ENCODE results near the gene SIRT5.

The SIRT5 gene

DNA sequence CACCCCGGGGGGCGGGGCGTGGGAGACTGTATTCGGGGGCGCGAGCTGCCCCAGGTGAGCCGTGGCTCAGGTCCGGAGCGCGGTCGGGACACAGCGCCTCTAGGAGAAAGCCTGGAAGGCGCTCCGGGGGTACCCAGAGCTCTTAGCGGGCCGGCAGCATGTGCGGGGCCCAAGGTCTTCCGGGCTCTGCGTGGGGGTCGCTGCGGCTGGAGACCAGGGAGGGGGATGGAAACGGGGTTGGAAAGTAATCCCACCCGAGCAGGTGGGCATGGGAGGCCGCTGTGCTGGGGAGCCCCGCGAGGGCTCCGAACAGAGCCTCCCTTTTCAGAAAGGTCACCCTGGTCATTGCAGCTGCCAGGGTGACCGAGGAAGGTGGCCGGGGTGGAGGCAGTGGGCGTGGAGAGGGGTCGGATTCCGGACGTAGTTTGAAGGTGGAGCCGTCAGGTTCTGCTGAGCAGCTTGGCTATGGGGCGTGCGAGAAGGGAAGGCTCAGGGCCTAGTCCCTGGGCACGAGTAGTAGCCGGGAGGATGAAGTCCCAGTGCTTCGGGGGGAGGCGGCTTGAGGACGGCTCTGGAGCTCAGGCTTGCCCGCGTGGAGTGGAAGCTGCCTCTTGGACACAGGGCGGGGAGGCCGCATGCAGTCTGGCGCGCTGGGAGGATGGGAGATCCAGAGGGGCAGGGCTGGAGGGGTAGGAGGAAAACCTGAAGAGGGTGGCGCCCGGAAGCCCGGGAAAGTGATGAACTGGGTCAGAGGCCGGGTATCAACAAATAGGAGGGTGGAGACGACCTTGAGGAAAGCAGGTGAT lies at the start of gene SIRT5 (continued):
- TF ChIP-seq, protein P1, sequence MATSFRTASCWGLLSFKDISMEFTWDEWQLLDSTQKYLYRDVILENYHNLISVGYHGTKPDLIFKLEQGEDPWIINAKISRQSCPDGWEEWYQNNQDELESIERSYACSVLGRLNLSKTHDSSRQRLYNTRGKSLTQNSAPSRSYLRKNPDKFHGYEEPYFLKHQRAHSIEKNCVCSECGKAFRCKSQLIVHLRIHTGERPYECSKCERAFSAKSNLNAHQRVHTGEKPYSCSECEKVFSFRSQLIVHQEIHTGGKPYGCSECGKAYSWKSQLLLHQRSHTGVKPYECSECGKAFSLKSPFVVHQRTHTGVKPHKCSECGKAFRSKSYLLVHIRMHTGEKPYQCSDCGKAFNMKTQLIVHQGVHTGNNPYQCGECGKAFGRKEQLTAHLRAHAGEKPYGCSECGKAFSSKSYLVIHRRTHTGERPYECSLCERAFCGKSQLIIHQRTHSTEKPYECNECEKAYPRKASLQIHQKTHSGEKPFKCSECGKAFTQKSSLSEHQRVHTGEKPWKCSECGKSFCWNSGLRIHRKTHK (tag by site-specific recombination; IDR thresholded peaks at IDR 0.05) = no peak
- TF ChIP-seq YY1 (tag by site-specific recombination; IDR thresholded peaks at IDR 0.05) (no peak), GFI1B (tag by site-specific recombination; IDR thresholded peaks at IDR 0.05) (no peak), ZNF302 (tag by site-specific recombination; IDR thresholded peaks at IDR 0.05; ENCODE audit: low read depth) (no peak), ZNF404 (tag by site-specific recombination; IDR thresholded peaks at IDR 0.05) (no peak), ZNF155 (tag by site-specific recombination; IDR thresholded peaks at IDR 0.05) (no peak), ZNF175 (tag by site-specific recombination; IDR thresholded peaks at IDR 0.05) (no peak), HOXC10 (CRISPR knock-in tag; IDR thresholded peaks at IDR 0.05) (no peak), MEIS1 (CRISPR knock-in tag; IDR thresholded peaks at IDR 0.05; ENCODE audit: borderline replicate concordance) (no peak), MYNN (tag by site-specific recombination; IDR thresholded peaks at IDR 0.05; ENCODE audit: borderline replicate concordance) (no peak), ZNF521 (tag by site-specific recombination; IDR thresholded peaks at IDR 0.05) (no peak), ZNF843 (tag by site-specific recombination; IDR thresholded peaks at IDR 0.05) (no peak), ZBTB1 (tag by site-specific recombination; IDR thresholded peaks at IDR 0.05) (no peak), HOXD13 (CRISPR knock-in tag; IDR thresholded peaks at IDR 0.05; ENCODE audit: borderline replicate concordance) (no peak), RBAK (tag by site-specific recombination; IDR thresholded peaks at IDR 0.05) (no peak), SCRT1 (tag by site-specific recombination; IDR thresholded peaks at IDR 0.05; ENCODE audit: borderline replicate concordance) (0 out of 2 replicates have a peak, but pooled peaks have one; percentile 20), ZNF776 (tag by site-specific recombination; IDR thresholded peaks at IDR 0.05; ENCODE audit: borderline replicate concordance) (no peak), ZNF169 (tag by site-specific recombination; IDR thresholded peaks at IDR 0.05) (no peak), ZBTB48 (tag by site-specific recombination; IDR thresholded peaks at IDR 0.05) (peak; percentile 77)
- TF ChIP-seq, protein P2, sequence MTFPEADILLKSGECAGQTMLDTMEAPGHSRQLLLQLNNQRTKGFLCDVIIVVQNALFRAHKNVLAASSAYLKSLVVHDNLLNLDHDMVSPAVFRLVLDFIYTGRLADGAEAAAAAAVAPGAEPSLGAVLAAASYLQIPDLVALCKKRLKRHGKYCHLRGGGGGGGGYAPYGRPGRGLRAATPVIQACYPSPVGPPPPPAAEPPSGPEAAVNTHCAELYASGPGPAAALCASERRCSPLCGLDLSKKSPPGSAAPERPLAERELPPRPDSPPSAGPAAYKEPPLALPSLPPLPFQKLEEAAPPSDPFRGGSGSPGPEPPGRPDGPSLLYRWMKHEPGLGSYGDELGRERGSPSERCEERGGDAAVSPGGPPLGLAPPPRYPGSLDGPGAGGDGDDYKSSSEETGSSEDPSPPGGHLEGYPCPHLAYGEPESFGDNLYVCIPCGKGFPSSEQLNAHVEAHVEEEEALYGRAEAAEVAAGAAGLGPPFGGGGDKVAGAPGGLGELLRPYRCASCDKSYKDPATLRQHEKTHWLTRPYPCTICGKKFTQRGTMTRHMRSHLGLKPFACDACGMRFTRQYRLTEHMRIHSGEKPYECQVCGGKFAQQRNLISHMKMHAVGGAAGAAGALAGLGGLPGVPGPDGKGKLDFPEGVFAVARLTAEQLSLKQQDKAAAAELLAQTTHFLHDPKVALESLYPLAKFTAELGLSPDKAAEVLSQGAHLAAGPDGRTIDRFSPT (tag by site-specific recombination; IDR thresholded peaks at IDR 0.05) = peak; percentile 98
- TF ChIP-seq, protein P3, sequence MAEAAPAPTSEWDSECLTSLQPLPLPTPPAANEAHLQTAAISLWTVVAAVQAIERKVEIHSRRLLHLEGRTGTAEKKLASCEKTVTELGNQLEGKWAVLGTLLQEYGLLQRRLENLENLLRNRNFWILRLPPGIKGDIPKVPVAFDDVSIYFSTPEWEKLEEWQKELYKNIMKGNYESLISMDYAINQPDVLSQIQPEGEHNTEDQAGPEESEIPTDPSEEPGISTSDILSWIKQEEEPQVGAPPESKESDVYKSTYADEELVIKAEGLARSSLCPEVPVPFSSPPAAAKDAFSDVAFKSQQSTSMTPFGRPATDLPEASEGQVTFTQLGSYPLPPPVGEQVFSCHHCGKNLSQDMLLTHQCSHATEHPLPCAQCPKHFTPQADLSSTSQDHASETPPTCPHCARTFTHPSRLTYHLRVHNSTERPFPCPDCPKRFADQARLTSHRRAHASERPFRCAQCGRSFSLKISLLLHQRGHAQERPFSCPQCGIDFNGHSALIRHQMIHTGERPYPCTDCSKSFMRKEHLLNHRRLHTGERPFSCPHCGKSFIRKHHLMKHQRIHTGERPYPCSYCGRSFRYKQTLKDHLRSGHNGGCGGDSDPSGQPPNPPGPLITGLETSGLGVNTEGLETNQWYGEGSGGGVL (tag by site-specific recombination; IDR thresholded peaks at IDR 0.05) = peak; percentile 80
- TF ChIP-seq, protein P4, sequence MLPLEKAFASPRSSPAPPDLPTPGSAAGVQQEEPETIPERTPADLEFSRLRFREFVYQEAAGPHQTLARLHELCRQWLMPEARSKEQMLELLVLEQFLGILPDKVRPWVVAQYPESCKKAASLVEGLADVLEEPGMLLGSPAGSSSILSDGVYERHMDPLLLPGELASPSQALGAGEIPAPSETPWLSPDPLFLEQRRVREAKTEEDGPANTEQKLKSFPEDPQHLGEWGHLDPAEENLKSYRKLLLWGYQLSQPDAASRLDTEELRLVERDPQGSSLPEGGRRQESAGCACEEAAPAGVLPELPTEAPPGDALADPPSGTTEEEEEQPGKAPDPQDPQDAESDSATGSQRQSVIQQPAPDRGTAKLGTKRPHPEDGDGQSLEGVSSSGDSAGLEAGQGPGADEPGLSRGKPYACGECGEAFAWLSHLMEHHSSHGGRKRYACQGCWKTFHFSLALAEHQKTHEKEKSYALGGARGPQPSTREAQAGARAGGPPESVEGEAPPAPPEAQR (tag by site-specific recombination; IDR thresholded peaks at IDR 0.05) = no peak
- TF ChIP-seq, protein P5, sequence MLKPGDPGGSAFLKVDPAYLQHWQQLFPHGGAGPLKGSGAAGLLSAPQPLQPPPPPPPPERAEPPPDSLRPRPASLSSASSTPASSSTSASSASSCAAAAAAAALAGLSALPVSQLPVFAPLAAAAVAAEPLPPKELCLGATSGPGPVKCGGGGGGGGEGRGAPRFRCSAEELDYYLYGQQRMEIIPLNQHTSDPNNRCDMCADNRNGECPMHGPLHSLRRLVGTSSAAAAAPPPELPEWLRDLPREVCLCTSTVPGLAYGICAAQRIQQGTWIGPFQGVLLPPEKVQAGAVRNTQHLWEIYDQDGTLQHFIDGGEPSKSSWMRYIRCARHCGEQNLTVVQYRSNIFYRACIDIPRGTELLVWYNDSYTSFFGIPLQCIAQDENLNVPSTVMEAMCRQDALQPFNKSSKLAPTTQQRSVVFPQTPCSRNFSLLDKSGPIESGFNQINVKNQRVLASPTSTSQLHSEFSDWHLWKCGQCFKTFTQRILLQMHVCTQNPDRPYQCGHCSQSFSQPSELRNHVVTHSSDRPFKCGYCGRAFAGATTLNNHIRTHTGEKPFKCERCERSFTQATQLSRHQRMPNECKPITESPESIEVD (tag by site-specific recombination; IDR thresholded peaks at IDR 0.05) = no peak
- TF ChIP-seq, protein P6, sequence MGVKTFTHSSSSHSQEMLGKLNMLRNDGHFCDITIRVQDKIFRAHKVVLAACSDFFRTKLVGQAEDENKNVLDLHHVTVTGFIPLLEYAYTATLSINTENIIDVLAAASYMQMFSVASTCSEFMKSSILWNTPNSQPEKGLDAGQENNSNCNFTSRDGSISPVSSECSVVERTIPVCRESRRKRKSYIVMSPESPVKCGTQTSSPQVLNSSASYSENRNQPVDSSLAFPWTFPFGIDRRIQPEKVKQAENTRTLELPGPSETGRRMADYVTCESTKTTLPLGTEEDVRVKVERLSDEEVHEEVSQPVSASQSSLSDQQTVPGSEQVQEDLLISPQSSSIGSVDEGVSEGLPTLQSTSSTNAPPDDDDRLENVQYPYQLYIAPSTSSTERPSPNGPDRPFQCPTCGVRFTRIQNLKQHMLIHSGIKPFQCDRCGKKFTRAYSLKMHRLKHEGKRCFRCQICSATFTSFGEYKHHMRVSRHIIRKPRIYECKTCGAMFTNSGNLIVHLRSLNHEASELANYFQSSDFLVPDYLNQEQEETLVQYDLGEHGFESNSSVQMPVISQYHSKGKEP (tag by site-specific recombination; IDR thresholded peaks at IDR 0.05) = no peak
- TF ChIP-seq, protein P7, sequence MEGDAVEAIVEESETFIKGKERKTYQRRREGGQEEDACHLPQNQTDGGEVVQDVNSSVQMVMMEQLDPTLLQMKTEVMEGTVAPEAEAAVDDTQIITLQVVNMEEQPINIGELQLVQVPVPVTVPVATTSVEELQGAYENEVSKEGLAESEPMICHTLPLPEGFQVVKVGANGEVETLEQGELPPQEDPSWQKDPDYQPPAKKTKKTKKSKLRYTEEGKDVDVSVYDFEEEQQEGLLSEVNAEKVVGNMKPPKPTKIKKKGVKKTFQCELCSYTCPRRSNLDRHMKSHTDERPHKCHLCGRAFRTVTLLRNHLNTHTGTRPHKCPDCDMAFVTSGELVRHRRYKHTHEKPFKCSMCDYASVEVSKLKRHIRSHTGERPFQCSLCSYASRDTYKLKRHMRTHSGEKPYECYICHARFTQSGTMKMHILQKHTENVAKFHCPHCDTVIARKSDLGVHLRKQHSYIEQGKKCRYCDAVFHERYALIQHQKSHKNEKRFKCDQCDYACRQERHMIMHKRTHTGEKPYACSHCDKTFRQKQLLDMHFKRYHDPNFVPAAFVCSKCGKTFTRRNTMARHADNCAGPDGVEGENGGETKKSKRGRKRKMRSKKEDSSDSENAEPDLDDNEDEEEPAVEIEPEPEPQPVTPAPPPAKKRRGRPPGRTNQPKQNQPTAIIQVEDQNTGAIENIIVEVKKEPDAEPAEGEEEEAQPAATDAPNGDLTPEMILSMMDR (tag by site-specific recombination; IDR thresholded peaks at IDR 0.05) = peak; percentile 66

Data from HEK293 (cell line).